OCI-LY3 (cell line): Measurements from ENCODE around the gene PXYLP1.

ENCODE experiments used
- CTCF ChIP-seq: fragments of 200-600, 300-600 bp; sonication (generic); IDR thresholded peaks from 2 replicates; pipeline ENCODE4 v1.5.1; 2014; ENCODE audit warnings: antibody characterized with exemption, low read length, low read depth
- EZH2phosphoT487 ChIP-seq: fragments of 200-600 bp; shearing (Covaris generic); IDR thresholded peaks from 2 replicates; pipeline ENCODE4 v1.6.1; 2018; ENCODE audit warnings: antibody characterized with exemption, mixed run types, low read depth

GRCh38 chr3:141203866-141204265 lies 27.8 kb upstream of the PXYLP1 start:
- no peak for TF ChIP-seq EZH2phosphoT487
- no peak for TF ChIP-seq CTCF
